ENCODE results near the gene PGRMC1.

GRCh38 chrX:119247702-119248101 lies 11.6 kb downstream of the PGRMC1 start:
- TF ChIP-seq CTCF (IDR thresholded peaks at IDR 0.05) (no peak), POLR2A (IDR thresholded peaks at IDR 0.05) (no peak)

All from prostate gland (tissue), 2 donors.